GM21381 (cell line): ENCODE results near the gene ESPN.
A peak's percentile ranks its signal among the peaks of the same experiment; 100 is the strongest.

Source experiments
- ATAC-seq: cut with Tn5 transposase; IDR thresholded peaks from one replicate; pipeline ENCODE4 v1.9.1; 2021; ENCODE audit warnings: mild to moderate bottlenecking, moderate library complexity; ENCODE audit not compliant: unreplicated experiment

ESPN gene

DNA sequence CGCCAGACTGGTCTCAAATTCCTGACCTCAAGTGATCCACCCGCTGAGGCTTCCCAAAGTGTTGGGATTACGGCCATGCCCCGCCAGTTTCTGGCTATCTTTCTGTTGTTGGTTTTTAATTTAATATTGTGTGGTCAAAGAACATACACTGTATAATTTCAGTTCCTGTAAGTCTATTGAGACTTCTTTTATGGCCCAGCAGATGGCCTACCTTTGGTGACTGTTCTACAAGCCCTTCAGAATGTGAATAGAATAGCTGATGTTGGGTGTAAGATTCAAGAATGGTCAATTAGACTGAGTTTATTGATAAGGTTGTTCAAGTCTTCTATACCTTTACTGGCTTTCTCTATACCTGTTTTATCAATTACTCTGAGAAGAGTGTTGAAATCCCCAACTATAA, 15.5 kb upstream of the ESPN start:
- ATAC-seq, result no peak

DNA sequence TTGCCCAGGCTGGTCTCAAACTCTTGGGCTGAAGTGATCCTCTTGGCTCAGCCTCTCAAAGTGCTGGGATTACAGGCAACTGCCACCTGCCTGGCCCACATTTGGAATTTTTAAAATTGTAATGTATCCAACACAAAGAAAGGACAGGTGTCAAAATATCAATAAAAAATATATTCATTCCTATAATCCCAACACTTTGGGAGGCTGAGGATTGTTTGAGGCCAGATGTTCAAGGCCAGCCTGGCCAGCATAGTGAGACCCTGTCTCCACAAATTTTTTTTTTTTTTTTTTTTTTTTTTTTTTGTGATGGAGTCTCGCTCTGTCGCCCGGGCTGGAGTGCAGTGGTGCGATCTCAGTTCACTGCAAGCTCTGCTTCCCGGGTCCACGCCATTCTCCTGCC, 14.8 kb upstream of the ESPN start:
- no peak for ATAC-seq

DNA sequence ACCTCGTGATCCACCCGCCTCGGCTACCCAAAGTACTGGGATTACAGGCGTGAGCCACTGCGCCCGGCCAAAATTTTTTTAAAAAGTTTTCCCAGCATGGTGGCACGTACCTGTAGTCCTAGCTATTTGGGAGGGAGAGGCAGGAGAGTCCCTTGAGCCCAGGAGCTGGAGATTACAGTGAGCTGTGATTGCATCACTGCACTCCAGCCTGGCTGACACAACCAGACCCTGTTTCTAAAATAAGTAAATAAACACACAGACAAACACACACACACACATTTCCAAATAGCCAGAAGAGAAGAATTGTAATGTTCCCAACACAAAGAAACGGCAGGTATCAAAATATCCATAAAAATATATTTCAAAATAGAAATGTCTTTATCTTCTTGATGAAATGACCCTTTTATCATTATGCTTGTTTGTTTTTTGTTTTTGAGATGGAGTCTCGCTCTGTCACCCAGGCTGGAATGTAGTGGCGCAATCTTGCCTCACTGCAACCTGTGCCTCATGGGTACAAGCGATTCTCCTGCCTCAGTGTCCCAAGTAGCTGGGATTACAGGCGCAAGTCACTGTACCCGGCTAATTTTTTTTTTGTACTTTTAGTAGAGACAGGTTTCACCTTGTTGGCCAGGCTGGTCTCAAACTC, 14.2 kb upstream of the ESPN start:
- ATAC-seq, result no peak

DNA sequence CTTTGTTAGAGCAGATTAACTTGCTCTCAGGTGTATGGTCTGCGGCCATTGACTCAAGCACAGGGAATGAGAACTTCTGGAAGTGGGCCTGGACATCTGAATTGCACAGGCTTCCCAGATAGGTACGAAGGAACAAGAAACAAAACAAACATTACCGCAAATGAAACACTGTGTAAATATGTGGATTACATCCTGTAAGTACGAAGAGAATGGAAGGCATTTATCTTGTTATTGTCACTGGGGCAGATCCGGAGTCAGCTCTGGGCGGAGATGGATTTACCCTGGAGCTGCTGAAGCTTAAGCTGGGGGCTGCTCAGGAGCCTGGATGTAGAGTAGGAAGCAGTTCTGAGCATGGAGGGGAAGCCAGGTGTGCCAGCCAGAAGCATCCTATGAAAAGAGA, 11.7 kb upstream of the ESPN start:
- no peak for ATAC-seq

DNA sequence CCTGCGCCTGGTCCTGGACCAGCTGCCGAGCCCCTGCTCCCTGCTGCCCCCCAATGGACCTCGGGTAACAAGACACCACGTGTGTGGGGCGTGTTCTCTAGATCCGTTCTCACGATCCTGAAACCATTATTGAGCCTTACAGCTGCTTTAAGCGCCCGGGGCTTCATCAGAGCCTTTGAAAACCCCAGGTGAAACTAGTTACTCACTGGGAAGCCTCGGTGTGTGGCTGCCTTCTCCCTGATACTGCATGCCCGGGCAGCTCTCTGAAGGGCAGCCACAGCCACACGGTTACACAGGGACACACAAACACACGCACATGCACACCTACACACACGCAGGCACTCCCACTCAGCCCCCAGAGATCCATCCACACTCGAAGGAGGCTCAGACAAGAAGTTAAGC, 10.1 kb upstream of the ESPN start:
- ATAC-seq, result peak; percentile 83

DNA sequence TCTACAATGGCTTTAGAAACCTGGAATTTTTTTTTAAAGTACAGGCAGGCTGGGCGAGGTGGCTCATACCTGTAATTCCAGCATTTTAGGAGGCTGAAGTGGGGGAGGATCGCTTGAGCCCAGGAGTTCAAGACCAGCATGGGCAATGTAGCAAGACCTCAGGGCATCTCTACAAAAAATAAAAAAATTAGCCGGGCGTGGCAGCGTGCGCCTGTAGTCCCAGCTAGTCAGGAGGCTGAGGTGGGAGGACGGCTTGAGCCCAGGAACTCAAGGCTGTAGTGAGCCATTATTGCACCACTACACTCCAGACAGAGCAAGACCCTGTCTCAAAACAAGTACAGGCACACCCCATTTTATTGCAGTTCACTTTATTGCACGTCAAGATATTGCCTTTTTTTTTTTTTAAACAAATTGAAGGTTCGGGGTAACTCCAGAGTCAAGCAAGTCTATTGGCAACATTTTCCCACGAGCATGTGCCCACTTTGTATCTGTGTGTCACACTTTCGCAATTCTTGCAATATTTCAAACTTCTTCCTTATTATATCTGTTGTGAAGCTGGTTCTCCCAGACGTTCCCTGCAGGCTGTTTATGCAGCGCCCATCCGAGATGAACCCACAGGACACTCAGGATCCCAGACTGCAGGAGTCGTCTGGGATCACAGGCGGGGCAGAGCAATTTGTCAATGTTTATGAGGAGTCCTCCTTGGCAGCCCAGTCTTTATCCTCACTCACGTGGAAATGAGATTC, 9.5 kb upstream of the ESPN start:
- ATAC-seq, result no peak

DNA sequence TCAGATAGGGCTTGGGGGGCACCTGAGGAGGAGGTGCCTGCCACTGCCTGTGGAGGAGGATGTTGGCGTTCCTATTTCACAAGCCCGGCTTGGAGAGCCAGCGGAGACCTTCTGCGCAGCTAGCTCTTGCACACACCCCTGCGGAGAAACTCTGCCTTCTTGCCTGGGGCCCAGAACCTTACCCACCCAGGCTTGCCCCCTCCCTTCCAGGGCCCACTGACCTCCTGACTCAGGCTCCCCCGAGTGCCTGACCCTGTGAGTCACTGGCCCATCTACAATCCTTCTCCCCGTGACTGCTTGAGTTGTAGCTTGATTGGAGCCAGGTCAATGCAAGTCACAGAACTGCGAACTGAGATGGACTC, 8.3 kb upstream of the ESPN start:
- ATAC-seq, result no peak

DNA sequence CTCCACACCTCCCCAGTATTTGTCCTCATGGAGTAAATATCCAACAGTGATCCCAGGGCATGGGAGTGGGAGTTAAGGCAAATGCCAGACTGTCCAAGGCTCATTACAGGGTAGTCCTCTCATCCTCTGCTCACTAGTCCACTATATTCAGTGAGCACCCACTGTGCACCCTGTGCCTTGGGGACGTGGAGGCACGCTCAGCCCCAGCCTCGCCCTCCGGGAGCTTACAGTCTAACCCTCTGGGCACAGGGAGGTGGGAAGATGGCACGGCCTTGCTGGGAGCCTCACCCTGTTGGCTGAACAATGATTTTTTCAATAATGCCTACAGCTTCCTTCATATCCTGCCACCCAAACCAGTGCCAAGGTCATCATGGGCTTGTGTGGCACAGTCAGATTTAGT, 7.7 kb upstream of the ESPN start:
- no peak for ATAC-seq

DNA sequence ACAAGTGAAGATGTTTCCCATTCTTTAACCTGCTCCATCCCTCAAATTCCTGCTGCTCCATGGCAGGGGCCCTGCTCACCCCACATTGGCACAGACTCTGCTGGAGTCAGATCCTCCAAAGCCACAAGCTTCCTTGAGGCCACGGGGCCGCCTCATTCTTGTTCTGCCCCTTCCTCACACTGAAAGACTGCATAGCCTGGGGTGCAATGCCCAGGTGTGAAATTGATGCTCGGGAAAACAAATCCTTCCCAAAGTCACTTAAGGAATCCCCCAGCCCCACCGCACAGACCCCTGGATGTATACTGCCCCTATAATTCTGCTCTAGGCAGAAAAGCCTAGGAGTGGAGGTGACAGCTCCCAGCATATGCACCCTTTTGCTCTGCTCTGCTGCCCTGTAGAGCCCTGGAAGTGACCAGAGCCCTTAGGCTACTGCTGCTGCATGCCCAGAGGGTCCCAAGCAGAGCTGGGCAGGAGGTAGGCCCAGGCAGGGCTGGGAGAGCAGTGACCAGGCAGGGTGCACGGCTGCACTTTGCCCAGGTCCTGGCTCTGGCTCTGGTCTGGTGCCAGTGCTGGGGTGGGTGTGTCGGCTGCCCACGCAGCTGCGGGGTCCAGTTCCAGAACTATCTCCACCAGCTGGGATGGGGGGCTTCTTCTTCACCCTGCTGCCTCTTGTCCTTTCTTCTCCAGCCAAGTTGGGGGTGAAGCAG, 6.5 kb upstream of the ESPN start:
- ATAC-seq, result no peak

DNA sequence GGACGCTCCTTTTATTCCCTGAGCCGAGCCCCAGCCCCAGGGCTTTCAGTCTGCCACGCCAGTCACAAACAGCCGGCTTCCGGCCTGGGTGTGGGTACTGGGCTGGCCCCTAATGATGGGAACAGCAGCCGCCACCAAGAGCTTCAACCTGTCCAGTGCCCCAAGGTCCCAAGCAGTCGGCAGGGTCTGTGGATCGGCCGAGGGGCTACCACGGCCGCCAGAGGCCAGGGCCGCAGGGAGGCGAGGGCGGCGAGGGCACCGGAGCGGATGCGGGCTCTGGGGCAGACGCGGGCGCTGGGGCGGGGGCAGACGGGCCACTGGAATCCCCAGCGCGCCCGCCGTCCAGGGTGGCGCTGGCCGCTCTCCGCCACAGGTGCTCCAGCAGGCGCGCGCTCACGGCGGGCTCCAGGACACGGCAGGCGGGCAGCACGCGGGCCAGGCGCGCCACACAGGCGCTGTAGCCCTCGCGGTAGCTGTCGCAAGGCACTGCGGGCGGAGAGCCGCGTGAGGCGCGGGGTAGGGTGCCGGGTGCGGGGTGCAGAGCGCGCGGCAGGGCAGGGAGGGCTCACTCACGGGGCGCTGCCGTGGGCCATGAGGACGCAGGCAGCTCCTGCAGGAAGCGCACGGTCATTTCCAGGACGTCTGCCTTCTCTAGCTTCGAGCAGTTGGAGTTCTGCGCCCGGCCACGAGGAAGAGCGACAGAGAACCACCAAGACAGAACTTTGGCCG, 5.7 kb upstream of the ESPN start:
- ATAC-seq, result no peak

DNA sequence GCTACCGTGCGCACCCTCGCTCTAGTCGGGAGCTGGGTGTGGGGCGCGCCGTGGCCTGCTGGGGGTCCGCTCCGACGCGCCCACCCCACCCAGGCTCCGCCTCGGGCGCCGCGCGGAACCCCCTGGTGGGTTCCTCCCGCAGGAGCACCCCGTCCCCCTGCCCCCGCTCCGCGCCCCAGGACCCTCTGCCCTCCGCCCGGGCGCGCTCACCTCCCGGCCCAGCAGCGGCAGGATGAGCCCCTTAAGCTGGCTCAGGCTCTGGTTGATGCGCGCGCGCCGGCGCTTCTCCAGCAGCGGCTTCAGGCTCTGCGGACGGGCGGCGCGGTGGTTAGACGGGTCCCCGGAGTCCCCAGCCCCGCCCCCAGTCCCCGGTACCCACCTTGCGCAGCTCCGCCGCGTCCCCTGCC, 5.2 kb upstream of the ESPN start:
- ATAC-seq, result no peak

DNA sequence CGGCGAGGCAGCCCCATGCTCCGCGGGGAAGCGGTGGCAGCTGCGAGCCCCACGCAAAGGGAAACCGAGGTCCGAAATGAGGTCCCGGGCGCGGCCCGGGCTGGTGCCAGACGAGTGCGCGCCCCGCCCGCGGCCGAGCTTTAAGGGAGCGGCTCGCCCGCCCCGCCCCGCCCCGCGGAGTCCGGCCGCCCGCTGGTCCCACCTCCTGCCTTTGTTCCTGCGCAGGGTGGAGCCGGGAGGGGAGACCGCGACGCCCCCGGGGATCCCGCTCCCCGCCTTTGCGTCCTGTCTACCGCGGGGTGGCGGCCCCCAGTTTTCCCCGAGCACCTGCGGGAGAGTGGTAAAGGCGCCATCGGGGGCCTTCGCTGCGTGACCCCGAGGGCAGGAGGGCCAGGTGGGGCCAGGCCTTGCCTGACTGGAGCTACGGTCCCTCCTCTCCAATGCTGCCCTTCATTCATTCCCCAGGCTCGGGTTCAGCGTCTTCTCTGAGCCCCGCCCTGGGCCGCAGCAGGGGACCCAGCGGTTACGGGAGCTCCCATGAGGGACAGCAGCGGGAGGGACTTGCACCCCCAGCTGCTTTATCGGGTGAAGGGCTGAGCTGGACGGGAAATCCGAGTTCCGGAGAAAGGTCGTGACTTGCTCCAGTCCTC, 4.6 kb upstream of the ESPN start, which contains the start of gene HES2:
HES2 (minus strand) TSS at position 116 of the 650 bp plus-strand sequence; CDS start at position 17, 99 bp downstream.
- ATAC-seq, result no peak

DNA sequence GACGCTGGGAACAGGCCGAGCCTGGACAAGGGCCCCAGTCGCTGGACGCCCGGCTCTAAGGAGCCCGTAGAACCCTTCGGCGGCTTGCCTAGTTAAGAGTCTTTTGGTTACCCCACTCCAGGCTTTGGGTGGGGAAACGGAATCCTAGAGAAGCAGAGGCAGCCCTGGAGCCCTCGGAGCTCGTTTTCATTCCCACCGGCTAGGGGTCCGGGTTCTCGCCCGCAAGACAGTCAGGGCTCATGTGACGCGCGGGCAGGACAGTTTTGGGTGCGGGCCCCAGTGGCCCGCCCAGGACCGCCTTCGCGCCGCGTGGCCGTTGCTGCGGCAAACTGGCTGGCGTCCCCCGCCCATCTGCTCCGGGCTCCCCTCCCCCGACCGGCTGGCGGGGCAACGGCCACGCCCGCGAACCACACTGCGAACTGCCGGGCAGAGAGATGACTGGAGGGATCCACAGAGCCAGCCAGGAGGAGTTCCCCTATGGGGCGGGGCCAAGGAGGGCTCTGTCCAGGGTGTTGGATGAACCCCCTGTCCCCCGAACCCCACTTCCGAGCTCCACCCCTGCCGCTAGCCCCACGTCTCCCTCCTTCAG, 4.0 kb upstream of the ESPN start:
- no peak for ATAC-seq

DNA sequence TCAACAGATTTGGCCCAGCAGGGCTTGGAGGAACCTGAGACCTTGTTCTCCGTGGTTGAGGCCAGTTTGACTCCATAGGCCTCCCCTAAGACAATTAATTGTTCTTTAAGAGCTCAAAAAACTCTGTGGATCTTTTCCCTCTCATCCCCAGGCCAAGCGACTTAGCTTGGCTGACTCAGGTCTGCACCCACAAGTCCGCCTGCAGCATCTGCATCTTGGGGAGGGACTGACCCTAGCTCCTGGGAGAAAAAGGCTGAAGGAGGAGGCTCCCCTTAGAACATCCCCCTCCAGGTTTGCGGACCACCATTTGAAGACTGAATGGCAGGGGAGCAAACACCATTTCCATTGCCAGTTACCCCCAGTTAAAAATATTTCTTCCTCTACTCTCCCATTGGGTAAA, 3.3 kb upstream of the ESPN start:
- ATAC-seq, result no peak

DNA sequence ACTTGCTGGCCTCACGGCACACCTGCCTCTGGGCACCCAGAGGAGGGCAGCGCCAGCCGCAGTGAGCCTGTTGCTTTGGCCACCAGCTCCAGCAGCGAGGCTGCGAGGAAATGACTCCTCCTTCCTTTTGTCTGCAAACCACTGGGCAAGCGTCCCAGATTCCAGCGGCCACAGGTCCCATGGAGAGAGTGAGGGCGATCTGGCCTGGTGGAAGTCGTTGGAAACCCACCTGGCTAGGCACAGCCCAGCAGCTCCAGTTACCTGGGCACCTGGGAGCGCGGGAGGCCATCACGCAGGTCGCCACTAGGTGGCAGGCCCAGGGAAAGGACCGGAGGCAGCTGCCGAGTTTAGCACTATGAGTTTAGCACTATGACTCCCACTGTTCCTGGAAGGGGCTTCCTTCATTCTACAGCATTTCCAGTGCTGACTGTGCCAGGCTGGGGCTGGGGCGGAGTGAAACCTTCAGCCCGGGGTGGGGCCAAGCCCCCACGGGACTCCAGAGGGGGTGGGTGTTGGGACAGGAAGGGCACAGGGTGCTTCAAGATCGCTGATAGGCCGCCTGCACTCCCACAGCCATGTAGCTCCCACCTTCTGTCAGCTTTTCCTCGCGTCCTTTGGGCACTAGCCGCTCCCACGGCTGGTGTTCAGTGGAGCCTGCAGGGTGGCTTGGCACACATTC, 1.1 kb upstream of the ESPN start:
- ATAC-seq, result no peak

DNA sequence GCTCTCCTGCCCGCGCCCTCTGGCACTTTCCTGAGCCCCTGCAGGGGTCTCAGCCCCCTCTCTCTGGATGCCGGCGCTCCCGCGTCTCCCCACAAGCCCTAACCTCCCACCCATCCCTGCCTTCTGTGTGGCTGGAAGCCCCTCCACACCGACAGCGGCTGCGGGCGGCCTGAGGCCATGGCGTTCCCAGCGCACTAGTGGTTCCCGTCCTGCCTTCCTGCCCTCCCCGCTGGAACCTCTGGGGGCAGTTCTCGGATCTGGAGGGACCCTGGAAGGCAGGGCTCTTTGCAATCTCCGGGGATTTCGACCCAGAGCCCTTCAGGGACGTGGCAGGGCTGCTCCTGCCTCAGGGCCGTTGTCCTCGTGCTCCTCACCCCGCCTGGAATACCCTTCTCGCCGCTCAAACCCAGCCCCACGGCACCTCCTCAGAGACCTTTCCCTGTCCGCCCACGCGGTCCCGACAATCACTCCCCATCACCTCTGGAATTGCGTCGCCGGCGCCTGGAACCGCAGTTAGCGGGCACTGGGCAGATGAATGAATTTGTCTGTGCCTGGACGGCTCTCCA, 493 bp upstream of the ESPN start:
- no peak for ATAC-seq

DNA sequence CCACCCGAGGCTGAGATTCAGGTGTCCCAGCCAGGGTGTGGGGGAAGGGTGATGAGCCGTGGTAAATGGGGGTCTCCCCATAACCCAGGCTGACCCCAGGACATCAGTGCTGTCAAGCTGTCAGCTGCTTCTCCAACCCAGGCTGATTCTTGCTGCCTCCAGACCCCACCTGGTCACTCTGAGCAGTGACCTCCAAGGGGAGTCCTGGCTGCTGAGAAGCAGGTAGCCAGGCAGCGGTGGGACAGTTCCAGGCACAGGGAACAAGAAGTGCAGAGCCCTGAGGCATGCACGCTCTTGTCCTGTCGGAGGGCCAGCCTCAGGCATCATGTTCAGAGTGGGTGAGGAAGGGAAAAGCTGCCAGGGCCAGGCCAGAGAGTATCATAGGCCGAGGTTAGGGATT, 1.1 kb downstream of the ESPN start:
- no peak for ATAC-seq

DNA sequence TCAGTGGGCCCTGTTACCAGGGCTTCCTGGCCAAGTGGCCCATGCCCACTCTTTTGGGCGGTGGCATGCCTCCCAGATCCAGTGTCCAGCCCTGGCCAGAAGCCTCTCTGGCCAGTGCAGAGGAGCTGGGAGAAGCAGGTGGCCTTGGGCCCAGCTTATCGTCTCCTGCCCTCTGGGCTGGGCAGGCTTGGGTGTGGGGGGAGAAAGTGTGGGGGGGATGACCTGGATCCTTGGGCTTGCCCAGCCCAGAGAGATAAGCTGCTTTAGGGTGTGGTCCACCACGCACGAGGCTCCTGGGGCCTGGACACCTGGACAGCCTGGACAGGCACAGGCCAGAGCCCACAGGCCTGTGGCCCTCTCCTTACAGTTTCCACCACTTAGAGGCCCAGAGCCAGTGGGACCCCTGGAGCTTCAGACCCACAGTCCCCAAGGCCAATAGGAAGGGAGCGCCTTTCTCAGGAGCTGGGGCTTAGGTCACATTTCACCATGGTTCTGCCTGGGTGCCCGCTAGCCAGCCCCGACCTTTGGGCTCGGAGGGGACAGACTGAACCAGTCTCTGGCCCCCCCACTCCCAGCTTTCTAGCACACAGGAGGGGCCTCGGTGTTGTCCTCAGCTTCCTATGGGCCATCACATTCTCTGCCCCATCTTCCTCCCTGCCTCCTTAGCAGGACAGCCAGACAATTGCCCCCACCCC, 1.8 kb downstream of the ESPN start:
- ATAC-seq, result no peak

DNA sequence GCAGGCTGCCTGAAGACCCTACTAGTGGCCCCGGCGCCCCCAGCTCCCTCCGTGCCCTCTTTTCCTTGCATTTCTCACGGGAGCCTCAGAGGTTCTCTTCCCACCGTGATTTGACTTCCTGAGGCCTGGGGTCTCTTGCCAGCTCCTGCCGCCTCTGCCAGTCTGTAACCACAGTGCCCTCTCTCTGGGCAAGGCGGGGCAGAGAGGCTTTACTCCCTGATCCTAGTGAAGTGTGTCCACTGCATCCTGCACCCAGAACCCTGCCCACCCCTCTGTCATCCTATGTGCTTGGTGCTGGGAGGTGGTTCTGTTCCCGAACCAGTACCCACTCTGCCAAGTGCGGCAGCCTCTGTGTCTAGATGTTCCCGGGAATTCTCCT, 2.4 kb downstream of the ESPN start:
- no peak for ATAC-seq
